GM06990 (cell line): ENCODE measurements around the gene FFAR3.

Experiments
- DNase-seq: peaks from one replicate; pipeline ENCODE4 v3.0.0-alpha.2; 2011; ENCODE audit not compliant: insufficient read length; ENCODE audit errors: extremely low read depth
- H3K27me3 ChIP-seq: replicated peaks from 2 replicates; pipeline ENCODE4 v1.6.0; 2011; ENCODE audit warnings: low read length; ENCODE audit not compliant: control insufficient read depth, insufficient read depth
- H3K36me3 ChIP-seq: 2 replicates; pipeline ENCODE4 v1.5.1; 2011; ENCODE audit warnings: low read length; ENCODE audit not compliant: control insufficient read depth, insufficient read depth
- H3K4me3 ChIP-seq: replicated peaks from 2 replicates; pipeline ENCODE4 v1.5.1; 2011; ENCODE audit warnings: low read depth, mild to moderate bottlenecking, control low read depth, low read length
- CTCF ChIP-seq: IDR thresholded peaks from 2 replicates; pipeline ENCODE4 v1.5.1; 2011; ENCODE audit warnings: low read length, control low read depth, mild to moderate bottlenecking, inconsistent platforms; ENCODE audit not compliant: insufficient read depth, poor library complexity, severe bottlenecking

Gene FFAR3

GRCh38 chr19:35331551-35332214 lies 26.6 kb upstream of the FFAR3 start:
- no peaks in the 10 kb centered on the region for H3K27me3 ChIP-seq
- H3K36me3 ChIP-seq: peaks cover 14% of the 10 kb centered on the region
- TF ChIP-seq CTCF: no peak
- no peak for DNase-seq
- H3K4me3 ChIP-seq: peak overlapping the region; percentile 71

- TF ChIP-seq CTCF: peak; percentile 23
- peak overlapping the region; percentile 71 for H3K4me3 ChIP-seq
- DNase-seq: peak; percentile 56
- peaks cover 21% of the 10 kb centered on the region for H3K36me3 ChIP-seq
- H3K27me3 ChIP-seq: no peaks in the 10 kb centered on the region
Measured at GRCh38 chr19:35332817-35333216, 25.4 kb upstream of the FFAR3 start.

GRCh38 chr19:35334144-35334753 lies 24.0 kb upstream of the FFAR3 start:
- no peak for DNase-seq
- H3K4me3 ChIP-seq: peak overlapping the region; percentile 71
- H3K27me3 ChIP-seq: no peaks in the 10 kb centered on the region
- no peak for TF ChIP-seq CTCF
- peaks cover 31% of the 10 kb centered on the region for H3K36me3 ChIP-seq

GRCh38 chr19:35336166-35336955 lies 21.9 kb upstream of the FFAR3 start:
- Histone ChIP-seq H3K27me3 (no peaks in the 10 kb centered on the region), H3K36me3 (peaks cover 39% of the 10 kb centered on the region), H3K4me3 (no peak overlapping the region)
- no peak for TF ChIP-seq CTCF
- DNase-seq: no peak

GRCh38 chr19:35337097-35337983 lies 20.9 kb upstream of the FFAR3 start:
- DNase-seq: no peak
- no peak for TF ChIP-seq CTCF

More at GRCh38 chr19:35337097-35337983, 20.9 kb upstream of the FFAR3 start:
- H3K4me3 ChIP-seq: no peak overlapping the region
- H3K27me3 ChIP-seq: no peaks in the 10 kb centered on the region
- H3K36me3 ChIP-seq: peaks cover 47% of the 10 kb centered on the region
